Stimulated activated naive CD8-positive, alpha-beta T cell treated with anti-CD3 and anti-CD28 coated beads, Interleukin-15, amount 100 ng/mL, for 72 hours (primary cell): Measurements from ENCODE around the gene HMGN1.
"Not testable (repeated sequence)": the region's sequence is repeated elsewhere in the genome, so short reads cannot be mapped to it uniquely, and the experiment has no call there.

Experiments
- ATAC-seq: fragments of 150-1000 bp; cut with Tn5 transposase; 2 replicates; pipeline ENCODE4 v1.10.0; 2021; ENCODE audit warnings: mild to moderate bottlenecking, moderate library complexity
- DNase-seq, 2 donors: peaks; one replicate each; pipeline ENCODE4 v3.0.0; 2021 to 2022
- H3K27ac Mint-ChIP-seq, 2 donors: one replicate each; pipeline ENCODE4 v1.8.0; 2022; ENCODE audit warnings: mild to moderate bottlenecking in 2 of 2, mixed read lengths in 2 of 2, moderate library complexity in 2 of 2
- H3K27me3 Mint-ChIP-seq: one replicate; pipeline ENCODE4 v1.8.0; 2022; ENCODE audit warnings: mixed read lengths
- H3K4me1 Mint-ChIP-seq: one replicate; pipeline ENCODE4 v1.8.0; 2022; ENCODE audit warnings: mild to moderate bottlenecking, mixed read lengths
- H3K4me3 Mint-ChIP-seq, 2 donors: one replicate each; pipeline ENCODE4 v1.8.0; 2022; ENCODE audit warnings: mild to moderate bottlenecking in 2 of 2, mixed read lengths in 2 of 2, moderate library complexity in 1 of 2
- H3K9me3 Mint-ChIP-seq, 2 donors: one replicate each; pipeline ENCODE4 v1.8.0; 2022; ENCODE audit warnings: mixed read lengths in 2 of 2

Gene HMGN1

GRCh38 chr21:39348355-39349210 is at the start of gene HMGN1:
TSS of gene HMGN1 (minus strand) at chr21:39349088. CDS start at chr21:39348917, 171 bp downstream.
- peak; percentile 71 for ATAC-seq
- Mint-ChIP-seq H3K27ac (peak within 1 kb of the TSS; percentile 99), H3K27me3 (no peaks in the 10 kb centered on the region), H3K4me1 (peaks cover 43% of the 10 kb centered on the region), H3K4me3 (peak within 1 kb of the TSS; percentile 99), H3K9me3 (no peaks in the 10 kb centered on the region)
- DNase-seq = peak; percentile 87 to 92

- Mint-ChIP-seq H3K4me3 (no peak overlapping the region), H3K27me3 (no peaks in the 10 kb centered on the region), H3K4me1 (no peaks in the 10 kb centered on the region), H3K9me3 (no peaks in the 10 kb centered on the region), H3K27ac (no peak overlapping the region)
- ATAC-seq (no peak), DNase-seq (no peak)
These were observed 48.9 kb upstream of the HMGN1 start for GRCh38 chr21:39397646-39398385.

GRCh38 chr21:39392981-39393380 is 44.1 kb upstream of the HMGN1 start:
- no peak for ATAC-seq
- Mint-ChIP-seq H3K27ac (no peak overlapping the region), H3K4me1 (peaks cover 18% of the 10 kb centered on the region), H3K4me3 (no peak overlapping the region), H3K27me3 (no peaks in the 10 kb centered on the region), H3K9me3 (no peaks in the 10 kb centered on the region)
- DNase-seq = no peak

- DNase-seq (no peak), ATAC-seq (no peak)
- no peaks in the 10 kb centered on the region for H3K9me3 Mint-ChIP-seq
- no peak overlapping the region for H3K27ac Mint-ChIP-seq
- peaks cover 36% of the 10 kb centered on the region for H3K4me1 Mint-ChIP-seq
- no peak overlapping the region for H3K4me3 Mint-ChIP-seq
- no peaks in the 10 kb centered on the region for H3K27me3 Mint-ChIP-seq
These were observed 41.4 kb upstream of the HMGN1 start for GRCh38 chr21:39390212-39390765.

GRCh38 chr21:39388811-39389155 is 39.9 kb upstream of the HMGN1 start:
- Mint-ChIP-seq H3K4me1 (peaks cover 45% of the 10 kb centered on the region), H3K9me3 (no peaks in the 10 kb centered on the region), H3K27ac (peak overlapping the region; percentile 59 to 95), H3K27me3 (no peaks in the 10 kb centered on the region), H3K4me3 (peak overlapping the region; percentile 83 to 89)
- no peak for ATAC-seq
- DNase-seq = no peak

- Mint-ChIP-seq H3K27me3 (no peaks in the 10 kb centered on the region), H3K27ac (peak overlapping the region; percentile 89 to 95), H3K4me1 (peaks cover 45% of the 10 kb centered on the region), H3K9me3 (no peaks in the 10 kb centered on the region), H3K4me3 (peak overlapping the region; percentile 83 to 89)
- DNase-seq (peak; percentile 83 to 87), ATAC-seq (peak; percentile 87)
These were observed 39.3 kb upstream of the HMGN1 start for GRCh38 chr21:39388038-39388810.

- Mint-ChIP-seq H3K4me3 (peak overlapping the region; percentile 83 to 89), H3K27ac (peak overlapping the region; percentile 64 to 95), H3K4me1 (peaks cover 45% of the 10 kb centered on the region), H3K9me3 (no peaks in the 10 kb centered on the region), H3K27me3 (no peaks in the 10 kb centered on the region)
- DNase-seq (peak; percentile 87 to 89), ATAC-seq (peak; percentile 55)
These were observed 38.7 kb upstream of the HMGN1 start for GRCh38 chr21:39387461-39388037.

- Mint-ChIP-seq H3K4me1 (peaks cover 51% of the 10 kb centered on the region), H3K4me3 (peak overlapping the region; percentile 83 to 89), H3K9me3 (no peaks in the 10 kb centered on the region), H3K27ac (peak overlapping the region in 1 of 2 donors; percentile 64), H3K27me3 (no peaks in the 10 kb centered on the region)
- DNase-seq (no peak), ATAC-seq (no peak)
These were observed 38.0 kb upstream of the HMGN1 start for GRCh38 chr21:39386899-39387298.

GRCh38 chr21:39386194-39386593 is 37.3 kb upstream of the HMGN1 start:
- H3K9me3 Mint-ChIP-seq = no peaks in the 10 kb centered on the region

GRCh38 chr21:39385299-39386145 is 36.6 kb upstream of the HMGN1 start:
- Mint-ChIP-seq H3K4me1 (peaks cover 61% of the 10 kb centered on the region), H3K4me3 (peak overlapping the region; percentile 66 to 69), H3K9me3 (no peaks in the 10 kb centered on the region), H3K27ac (peak overlapping the region in 1 of 2 donors; percentile 19), H3K27me3 (no peaks in the 10 kb centered on the region)
- peak; percentile 68 for ATAC-seq
- peak; percentile 72 for DNase-seq

More at GRCh38 chr21:39386194-39386593, 37.3 kb upstream of the HMGN1 start:
- no peak for ATAC-seq
- peaks cover 55% of the 10 kb centered on the region for H3K4me1 Mint-ChIP-seq
- no peak overlapping the region for H3K27ac Mint-ChIP-seq
- H3K4me3 Mint-ChIP-seq = peak overlapping the region; percentile 66 to 69
- no peaks in the 10 kb centered on the region for H3K27me3 Mint-ChIP-seq
- DNase-seq = peak in 1 of 2 donors; percentile 25

- ATAC-seq (no peak), DNase-seq (no peak)
- Mint-ChIP-seq H3K27ac (peak overlapping the region; percentile 54 to 86), H3K4me1 (peaks cover 59% of the 10 kb centered on the region), H3K27me3 (no peaks in the 10 kb centered on the region), H3K4me3 (peak overlapping the region in 1 of 2 donors; percentile 69), H3K9me3 (no peaks in the 10 kb centered on the region)
These were observed 35.9 kb upstream of the HMGN1 start for GRCh38 chr21:39384674-39385298.

- Mint-ChIP-seq H3K4me1 (peaks cover 39% of the 10 kb centered on the region), H3K4me3 (peak overlapping the region; percentile 10 to 39)
- H3K27me3 Mint-ChIP-seq, H3K27ac Mint-ChIP-seq, DNase-seq, H3K9me3 Mint-ChIP-seq, ATAC-seq: not testable (repeated sequence)
These were observed 33.2 kb upstream of the HMGN1 start for GRCh38 chr21:39382096-39382495.

GRCh38 chr21:39381009-39381408 is 32.1 kb upstream of the HMGN1 start:
- H3K27ac Mint-ChIP-seq = peak overlapping the region in 1 of 2 donors; percentile 96
- no peak for DNase-seq
- ATAC-seq = no peak
- H3K4me3 Mint-ChIP-seq = peak overlapping the region; percentile 90 to 96
- no peaks in the 10 kb centered on the region for H3K9me3 Mint-ChIP-seq
- no peaks in the 10 kb centered on the region for H3K27me3 Mint-ChIP-seq
- peaks cover 32% of the 10 kb centered on the region for H3K4me1 Mint-ChIP-seq
